PC-3 (cell line): ENCODE data around the gene ATP1A2. TPM values are rescaled to one million over a fixed set of nuclear protein-coding genes. Genes with fewer than 3 reads are reported as not detected.

Experiments
- ATAC-seq: fragments of 200-7000 bp; cut with Tn5 transposase; 2 replicates; pipeline ENCODE4 v1.9.1; 2020; ENCODE audit warnings: mild to moderate bottlenecking, moderate library complexity
- BruUV-seq: library from RNA; stranded (reverse); fragments of 400-500 nt; replicated peaks from 2 replicates; lab custom pipeline; 2021; lab: Mats Ljungman, UMichigan
- CTCF ChIA-PET: fragments of 300-600 bp; sonication (Branson Sonifier 250); formaldehyde crosslinking; loops from one replicate; lab custom pipeline; 2022; ENCODE audit warnings: antibody characterized with exemption; lab: Charles Lee
- POLR2A ChIA-PET: fragments of 300-600 bp; sonication (Branson Sonifier 250); formaldehyde crosslinking; loops from one replicate; lab custom pipeline; 2022; ENCODE audit warnings: antibody characterized with exemption; ENCODE audit not compliant: unreplicated experiment; lab: Charles Lee
- DNase-seq: peaks from one replicate; pipeline ENCODE4 v3.0.0-alpha.2; 2015
- H2AFZ ChIP-seq: fragments of 300-600 bp; sonication (generic); 2 replicates; pipeline ENCODE4 v1.6.0; 2016; ENCODE audit warnings: antibody characterized with exemption, low read length
- H3F3A ChIP-seq: fragments of 300-600 bp; sonication (generic); one replicate; pipeline ENCODE4 v1.6.0; 2017; ENCODE audit warnings: antibody characterized with exemption, low read length, control low read depth, mild to moderate bottlenecking; ENCODE audit not compliant: unreplicated experiment
- H3K27ac ChIP-seq: fragments of 300-600 bp; sonication (generic); 2 replicates; pipeline ENCODE4 v1.5.1; 2016; ENCODE audit warnings: mild to moderate bottlenecking, low read length
- H3K27me3 ChIP-seq: fragments of 300-600 bp; sonication (generic); 2 replicates; pipeline ENCODE4 v1.6.1; 2016; ENCODE audit warnings: low read length, mixed read lengths
- H3K36me3 ChIP-seq: fragments of 300-600 bp; sonication (generic); 2 replicates; pipeline ENCODE4 v1.6.1; 2016; ENCODE audit warnings: low read depth, mixed run types, low read length, mixed read lengths
- H3K4me1 ChIP-seq: fragments of 300-600 bp; sonication (generic); 2 replicates; pipeline ENCODE4 v1.5.1; 2016; ENCODE audit warnings: low read length; ENCODE audit not compliant: insufficient read depth
- H3K4me2 ChIP-seq: fragments of 300-600 bp; sonication (generic); 2 replicates; pipeline ENCODE4 v1.6.0; 2016; ENCODE audit warnings: low read length
- H3K4me3 ChIP-seq: fragments of 300-600 bp; sonication (generic); 2 replicates; pipeline ENCODE4 v1.5.1; 2016; ENCODE audit warnings: mild to moderate bottlenecking, low read length, mixed read lengths
- H3K79me2 ChIP-seq: fragments of 300-600 bp; sonication (generic); 2 replicates; pipeline ENCODE4 v1.6.1; 2017; ENCODE audit warnings: low read length, mixed read lengths
- H3K9ac ChIP-seq: fragments of 300-600 bp; sonication (generic); 2 replicates; pipeline ENCODE4 v1.6.0; 2016; ENCODE audit warnings: mild to moderate bottlenecking, low read length
- H3K9me2 ChIP-seq: fragments of 300-600 bp; sonication (generic); replicated peaks from 2 replicates; pipeline ENCODE4 v1.6.1; 2016; ENCODE audit warnings: mixed run types, low read length, mixed read lengths
- H3K9me3 ChIP-seq: fragments of 300-600 bp; sonication (generic); 2 replicates; pipeline ENCODE4 v1.6.1; 2016; ENCODE audit warnings: low read length, mixed read lengths
- H4K20me1 ChIP-seq: fragments of 300-600 bp; sonication (generic); 2 replicates; pipeline ENCODE4 v1.6.1; 2016; ENCODE audit warnings: low read length, mixed read lengths
- CTCF ChIP-seq: fragments of 300-600 bp; sonication (generic); conservative IDR thresholded peaks from 2 replicates; pipeline ENCODE4 v1.5.1; 2017; ENCODE audit warnings: antibody characterized with exemption, low read depth, mild to moderate bottlenecking, low read length
- EZH2 ChIP-seq: fragments of 300-600 bp; sonication (generic); IDR thresholded peaks from one replicate; pipeline ENCODE4 v1.6.1; 2017; ENCODE audit warnings: antibody characterized with exemption, mild to moderate bottlenecking, low read length; ENCODE audit not compliant: unreplicated experiment
- EZH2phosphoT487 ChIP-seq: fragments of 300-600 bp; sonication (generic); IDR thresholded peaks from 2 replicates; pipeline ENCODE4 v1.6.1; 2018; ENCODE audit warnings: mild to moderate bottlenecking, antibody characterized with exemption, low read length, borderline replicate concordance
- intact Hi-C: fragments of 100-400 bp; cut with micrococcal nuclease; formaldehyde crosslinking; loops from 2 replicates; pipeline ENCODE4 v1.9.0; 2023
- total RNA-seq: library from RNA; depleted of rRNA; stranded (reverse); fragments of >200 nt; gene quantifications from 2 replicates; pipeline ENCODE4 v1.2.3, GENCODE V29; 2014

ATP1A2 gene
- total RNA-seq, 1 experiment from 2014 or later: not detected

GRCh38 chr1:160171980-160172379, 56.4 kb downstream of the ATP1A2 start:
- no peak overlapping the region for H3K4me3 ChIP-seq
- POLR2A ChIA-PET: no interaction called here
- no peak overlapping the region for H3K9ac ChIP-seq
- no peaks in the 10 kb centered on the region for H3K36me3 ChIP-seq
- no peak overlapping the region for H3K4me2 ChIP-seq
- H3K27me3 ChIP-seq: no peaks in the 10 kb centered on the region
- BruUV-seq: no TSS peak
- CTCF ChIA-PET: no interaction called here
- no peaks in the 10 kb centered on the region for H4K20me1 ChIP-seq
- DNase-seq (no peak), ATAC-seq (no peak)
- peaks cover 7% of the 10 kb centered on the region for H3K4me1 ChIP-seq
- H3K9me2 ChIP-seq: no peaks in the 10 kb centered on the region
- TF ChIP-seq EZH2phosphoT487: no peak
- no peak for TF ChIP-seq EZH2
- TF ChIP-seq CTCF: no peak
- H3F3A ChIP-seq: no peaks in the 10 kb centered on the region
- intact Hi-C loops: no loop called here
- H3K27ac ChIP-seq: no peak overlapping the region
- H3K79me2 ChIP-seq: no peaks in the 10 kb centered on the region
- no peaks in the 10 kb centered on the region for H3K9me3 ChIP-seq
- H2AFZ ChIP-seq: no peak overlapping the region

- DNase-seq: no peak
- no peaks in the 10 kb centered on the region for H3K79me2 ChIP-seq
- H3K9ac ChIP-seq: no peak overlapping the region
- no peak for TF ChIP-seq EZH2
- TF ChIP-seq EZH2phosphoT487: no peak
- TF ChIP-seq CTCF: no peak
- ChIA-PET POLR2A (no interaction called here), CTCF (no interaction called here)
- no peaks in the 10 kb centered on the region for H3K27me3 ChIP-seq
- no peaks in the 10 kb centered on the region for H3K4me1 ChIP-seq
- no peak overlapping the region for H3K4me2 ChIP-seq
- no peak overlapping the region for H3K4me3 ChIP-seq
- H3K9me2 ChIP-seq: no peaks in the 10 kb centered on the region
- no peaks in the 10 kb centered on the region for H3F3A ChIP-seq
- H3K27ac ChIP-seq: no peak overlapping the region
- H4K20me1 ChIP-seq: no peaks in the 10 kb centered on the region
- H2AFZ ChIP-seq: no peak overlapping the region
- no peaks in the 10 kb centered on the region for H3K9me3 ChIP-seq
- intact Hi-C loops: no loop called here
- H3K36me3 ChIP-seq: no peaks in the 10 kb centered on the region
- no peak for ATAC-seq
- BruUV-seq: no TSS peak
Measured at GRCh38 chr1:160177231-160177630, 61.7 kb downstream of the ATP1A2 start.

- DNase-seq (no peak), ATAC-seq (no peak)
- H3K9me2 ChIP-seq: no peaks in the 10 kb centered on the region
- intact Hi-C loops: no loop called here
- no peaks in the 10 kb centered on the region for H3K9me3 ChIP-seq
- H3K79me2 ChIP-seq: no peaks in the 10 kb centered on the region
- H3F3A ChIP-seq: no peaks in the 10 kb centered on the region
- H3K4me3 ChIP-seq: no peak overlapping the region
- ChIA-PET CTCF (no interaction called here), POLR2A (no interaction called here)
- no peak overlapping the region for H2AFZ ChIP-seq
- H3K27me3 ChIP-seq: no peaks in the 10 kb centered on the region
- H3K4me1 ChIP-seq: no peaks in the 10 kb centered on the region
- no peak overlapping the region for H3K27ac ChIP-seq
- H3K36me3 ChIP-seq: no peaks in the 10 kb centered on the region
- no TSS peak for BruUV-seq
- H3K9ac ChIP-seq: no peak overlapping the region
- TF ChIP-seq CTCF (no peak), EZH2phosphoT487 (no peak), EZH2 (no peak)
- H3K4me2 ChIP-seq: no peak overlapping the region
- no peaks in the 10 kb centered on the region for H4K20me1 ChIP-seq
Measured at GRCh38 chr1:160177667-160178066, 62.1 kb downstream of the ATP1A2 start.
